Muscle of arm (tissue), 12 donors: Measurements from ENCODE around the gene BSND. TPM values are rescaled to one million over a fixed set of nuclear protein-coding genes. Genes with fewer than 3 reads are reported as not detected.

Source experiments
- DNase-seq: peaks from one replicate; pipeline ENCODE4 v3.0.0-alpha.2; 2013
- polyA plus RNA-seq, 12 donors: library from polyadenylated mRNA; unstranded; fragments of 120-200 nt; gene quantifications; one replicate each; pipeline ENCODE4 v1.2.1, GENCODE V29; 2013; ENCODE audit not compliant: insufficient read length in 12 of 12

Gene BSND
- polyA plus RNA-seq, 12 donors: 0.03 to 0.07 (median 0.05) TPM; not detected in 6

- no peak for DNase-seq
Measured at GRCh38 chr1:55045430-55045829, 46.7 kb downstream of the BSND start.

DNA sequence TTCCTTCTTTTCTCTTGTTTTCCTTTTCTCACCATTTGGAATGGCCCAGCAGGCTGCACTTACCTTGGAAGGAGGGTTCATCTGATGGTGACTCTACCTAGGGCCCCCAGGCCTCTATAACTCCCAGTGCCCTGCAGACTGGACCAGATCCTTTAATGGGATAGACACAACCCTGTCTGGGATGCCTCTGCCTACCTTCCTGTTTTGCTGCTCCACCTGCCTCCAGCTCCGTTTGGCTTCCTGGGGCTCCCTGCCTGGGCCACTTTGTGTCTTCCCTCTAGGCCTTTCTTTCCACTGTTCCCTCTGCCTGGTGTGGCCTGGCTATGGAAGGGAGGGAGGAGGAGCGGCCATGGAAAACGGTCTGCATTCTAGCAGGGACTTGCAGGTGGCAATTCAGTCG, 48.1 kb downstream of the BSND start:
- DNase-seq: no peak

GRCh38 chr1:55047611-55048010, 48.9 kb downstream of the BSND start:
- no peak for DNase-seq

- DNase-seq: no peak
Measured at GRCh38 chr1:55048453-55049270, 49.9 kb downstream of the BSND start.

DNA sequence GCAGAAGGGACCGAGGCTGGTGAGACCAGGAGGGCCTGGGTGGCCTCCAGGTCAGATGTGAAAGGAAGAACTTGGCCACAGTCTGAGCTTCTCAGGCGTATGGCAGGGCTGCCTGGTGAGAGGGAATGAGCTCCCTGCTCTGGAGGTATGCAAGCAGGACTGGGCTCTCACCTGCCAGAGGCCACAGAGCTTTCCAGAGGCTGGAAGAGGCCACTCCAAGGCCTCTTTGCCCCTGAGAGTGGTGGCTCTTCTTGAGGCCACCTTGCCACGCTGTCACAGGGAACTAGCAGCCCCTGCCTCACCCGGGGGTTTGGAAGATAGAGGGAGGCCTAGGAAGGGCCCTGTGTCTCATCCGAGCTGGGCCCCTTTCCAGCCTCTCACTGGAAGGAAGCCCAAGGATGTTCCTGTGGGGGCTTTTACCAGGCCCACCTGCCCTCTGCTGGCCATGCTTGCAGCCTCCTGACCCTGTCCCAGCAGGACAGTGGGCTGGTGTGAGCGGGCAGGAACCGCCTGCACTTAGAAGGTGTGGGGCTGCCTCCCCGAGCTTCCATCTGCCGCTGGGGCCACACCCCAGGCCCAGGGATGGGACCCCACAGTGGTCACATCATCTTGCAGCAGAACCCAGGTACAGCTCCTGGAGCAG, 50.7 kb downstream of the BSND start:
- DNase-seq: no peak

DNA sequence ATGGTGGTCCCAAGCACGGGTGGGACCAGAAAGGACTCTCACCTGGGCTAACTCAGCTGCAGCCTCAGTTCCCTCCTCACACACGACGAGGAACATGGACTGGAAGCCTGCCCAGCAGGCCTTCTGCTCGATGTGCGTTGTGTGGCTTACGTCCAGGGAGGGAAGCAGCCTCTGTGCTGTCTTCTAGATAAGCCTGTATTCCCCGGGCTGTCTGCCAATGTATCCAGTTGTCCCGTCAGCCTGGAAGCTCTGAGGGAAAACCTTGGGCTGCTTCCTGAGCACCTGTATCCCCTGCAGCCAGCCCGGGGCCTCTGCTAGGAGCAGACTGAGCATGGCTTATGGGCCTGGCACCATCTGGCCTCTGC, 51.2 kb downstream of the BSND start:
- DNase-seq: peak; percentile 45

DNA sequence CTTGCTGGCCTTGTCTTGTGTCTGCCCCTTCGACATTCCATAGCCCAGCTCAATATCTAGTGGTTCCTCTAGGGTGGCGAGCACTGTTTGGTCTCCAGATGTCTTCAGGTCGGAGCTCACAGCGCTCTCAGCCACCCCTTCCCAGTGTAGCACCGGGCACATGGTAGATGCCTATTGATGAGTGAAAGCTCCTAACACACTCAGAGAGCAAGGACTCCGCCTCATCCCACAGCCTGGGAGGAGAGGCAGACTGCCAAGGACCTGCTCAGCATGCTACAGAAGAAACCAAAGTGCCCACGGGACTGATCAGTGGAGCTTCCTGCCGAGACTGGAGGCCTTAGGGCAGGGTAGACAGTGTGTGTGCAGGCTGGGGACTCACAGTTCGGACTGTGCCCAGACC, 51.5 kb downstream of the BSND start:
- DNase-seq: peak; percentile 21

- DNase-seq: no peak
Measured at GRCh38 chr1:55051169-55051568, 52.4 kb downstream of the BSND start.

DNA sequence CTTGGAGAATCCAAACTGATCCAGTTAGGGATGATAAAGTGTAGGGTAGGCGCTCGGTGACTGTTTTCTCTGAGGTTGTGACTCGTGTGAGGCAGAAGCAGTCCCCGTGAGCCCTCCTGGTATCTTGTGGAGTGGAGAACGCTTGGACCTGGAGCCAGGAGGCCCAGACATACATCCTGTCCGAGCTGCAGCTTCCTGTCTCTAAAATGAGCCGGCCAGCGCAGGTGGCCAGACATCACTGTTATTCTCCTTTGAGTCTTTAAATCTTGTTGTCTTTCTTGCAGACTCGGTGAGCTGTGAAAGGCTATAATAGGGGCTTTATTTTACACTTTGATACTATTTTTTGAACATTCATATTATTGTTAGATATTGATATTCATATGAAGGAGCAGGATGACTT, 52.9 kb downstream of the BSND start:
- no peak for DNase-seq

- no peak for DNase-seq
Measured at GRCh38 chr1:55052221-55053142, 53.7 kb downstream of the BSND start.

DNA sequence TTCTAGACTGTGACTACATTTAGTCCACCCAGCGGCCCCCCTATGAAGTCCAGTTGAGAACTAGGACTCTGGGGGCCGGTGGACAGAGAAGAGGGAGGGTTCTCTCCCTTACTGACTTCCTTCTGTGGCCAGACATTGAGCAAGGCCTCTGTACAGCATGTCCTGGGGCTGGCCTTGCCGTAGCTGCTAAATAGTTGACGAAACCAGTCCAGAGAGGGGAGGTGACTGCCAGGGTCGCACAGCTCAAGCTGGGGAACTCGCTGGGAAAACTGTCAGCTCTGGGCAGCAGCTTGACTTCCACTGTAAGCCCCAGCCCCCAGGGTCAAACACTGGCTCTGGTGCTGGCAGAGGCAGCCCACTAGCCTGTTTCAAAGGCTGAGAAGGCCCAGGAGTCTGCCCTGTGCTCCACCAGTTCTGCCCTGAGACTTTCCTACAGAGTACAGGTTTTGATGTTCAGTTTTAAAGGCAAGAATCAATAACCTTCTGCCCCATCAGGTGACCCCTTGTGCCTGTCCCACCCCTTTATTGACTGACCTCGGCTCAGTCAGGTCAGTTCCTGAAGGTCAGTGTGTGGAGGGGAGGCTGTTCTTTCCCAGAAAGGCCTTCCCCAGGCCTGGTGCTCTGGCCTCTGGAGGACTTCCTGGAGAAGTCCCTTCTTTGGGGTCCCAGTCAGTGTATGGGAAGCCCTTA, 54.7 kb downstream of the BSND start:
- no peak for DNase-seq

- no peak for DNase-seq
Measured at GRCh38 chr1:55054396-55054795, 55.7 kb downstream of the BSND start.

- no peak for DNase-seq
Measured at GRCh38 chr1:55055084-55055882, 56.5 kb downstream of the BSND start.

- DNase-seq: no peak
Measured at GRCh38 chr1:55055951-55056631, 57.4 kb downstream of the BSND start.

DNA sequence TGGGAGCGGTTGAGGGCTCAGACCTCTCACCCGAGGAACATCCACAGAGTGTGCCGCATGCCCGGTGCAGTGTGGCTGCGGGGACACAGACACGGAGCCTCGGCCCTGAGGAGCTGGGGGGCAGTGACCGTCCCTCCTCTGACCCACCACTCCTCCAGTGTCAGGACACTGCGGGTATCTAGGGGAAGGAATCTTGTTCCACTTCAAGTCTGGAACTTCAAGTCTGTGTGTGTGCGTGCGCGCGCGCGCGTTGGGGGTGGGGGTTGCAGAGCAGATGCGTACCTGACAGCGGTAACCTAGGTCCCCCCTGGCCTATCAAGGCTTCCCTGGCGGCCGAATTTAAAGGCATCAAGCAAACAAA, 57.9 kb downstream of the BSND start:
- DNase-seq: no peak

DNA sequence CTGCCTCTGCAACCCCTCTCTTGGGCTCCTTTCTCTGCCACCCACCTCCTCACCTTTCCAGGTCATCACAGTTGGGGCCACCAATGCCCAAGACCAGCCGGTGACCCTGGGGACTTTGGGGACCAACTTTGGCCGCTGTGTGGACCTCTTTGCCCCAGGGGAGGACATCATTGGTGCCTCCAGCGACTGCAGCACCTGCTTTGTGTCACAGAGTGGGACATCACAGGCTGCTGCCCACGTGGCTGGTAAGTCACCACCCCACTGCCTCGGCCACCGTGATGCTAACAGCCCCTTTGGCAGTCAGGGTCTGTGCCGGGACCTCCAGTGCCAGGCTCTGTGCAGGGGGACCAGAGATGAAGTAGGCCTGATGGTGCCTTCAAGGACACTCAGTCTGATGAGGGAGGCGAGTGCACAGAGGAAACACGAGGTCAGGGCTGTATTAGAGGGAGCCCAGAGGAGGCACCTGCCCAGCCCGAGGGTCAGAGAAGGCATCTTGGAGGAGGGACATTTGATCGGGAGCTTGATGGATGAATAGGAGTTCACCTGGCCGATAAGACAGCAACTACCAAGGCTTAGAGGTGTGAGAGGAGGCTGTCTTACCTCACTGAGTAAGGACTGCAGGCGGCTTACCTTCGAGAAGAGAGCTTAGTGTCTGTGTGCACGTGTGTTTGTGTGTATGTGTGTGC, 58.7 kb downstream of the BSND start:
- DNase-seq: no peak

DNA sequence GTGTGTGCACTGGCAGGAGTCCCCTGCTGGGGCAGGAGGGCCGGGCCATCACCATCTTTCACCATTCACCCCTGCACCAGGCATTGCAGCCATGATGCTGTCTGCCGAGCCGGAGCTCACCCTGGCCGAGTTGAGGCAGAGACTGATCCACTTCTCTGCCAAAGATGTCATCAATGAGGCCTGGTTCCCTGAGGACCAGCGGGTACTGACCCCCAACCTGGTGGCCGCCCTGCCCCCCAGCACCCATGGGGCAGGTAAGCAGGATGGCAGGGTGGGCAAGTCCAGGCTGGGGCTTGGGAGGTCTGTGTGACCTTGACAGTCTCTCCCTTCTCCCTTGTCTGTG, 59.2 kb downstream of the BSND start:
- no peak for DNase-seq

- no peak for DNase-seq
Measured at GRCh38 chr1:55059302-55060132, 60.8 kb downstream of the BSND start.
